ENCODE results near the gene KCP. TPM values are rescaled to one million over a fixed set of nuclear protein-coding genes. Genes with fewer than 3 reads are reported as not detected.

Gene KCP
- total RNA-seq, 1 experiment from 2014 or later = 1.6 TPM

DNA sequence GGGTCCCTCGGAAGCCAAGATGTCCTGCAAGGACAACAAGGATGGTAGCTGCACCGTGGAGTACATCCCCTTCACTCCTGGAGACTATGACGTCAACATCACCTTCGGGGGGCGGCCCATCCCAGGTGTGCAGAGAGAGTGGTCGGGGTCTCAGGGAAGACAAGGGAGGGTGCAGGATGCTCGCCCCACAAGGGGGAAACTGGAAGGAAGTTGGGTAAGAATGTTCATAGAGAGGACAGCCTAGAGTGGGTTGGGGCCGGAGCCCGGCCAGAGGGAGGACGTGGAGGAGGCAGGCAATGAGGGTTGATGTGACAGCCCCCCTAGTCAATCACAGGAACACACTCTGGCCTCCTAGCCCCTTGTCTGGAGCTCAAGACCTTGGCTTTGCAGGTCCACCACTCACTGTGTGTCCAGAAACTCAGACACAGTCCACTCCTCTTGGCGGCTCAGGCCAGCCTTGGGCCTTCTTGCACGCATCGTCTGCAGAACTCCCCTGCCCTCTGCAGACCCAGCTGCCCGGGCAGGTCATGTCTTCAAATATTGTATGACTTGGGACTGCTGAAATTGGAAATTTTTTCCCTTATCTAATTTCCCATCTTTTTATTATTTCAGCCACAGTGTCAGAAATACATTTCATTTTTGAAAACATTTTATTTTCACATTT, 63.6 kb downstream of the KCP start (continued):
- TF ChIP-seq ZFX (IDR thresholded peaks at IDR 0.05) (no peak), CEBPB (IDR thresholded peaks at IDR 0.05; ENCODE audit: low read depth) (no peak), FOSL1 (IDR thresholded peaks at IDR 0.05; ENCODE audit: low read depth) (no peak), SP1 (IDR thresholded peaks at IDR 0.05; ENCODE audit: low read depth) (no peak)

DNA sequence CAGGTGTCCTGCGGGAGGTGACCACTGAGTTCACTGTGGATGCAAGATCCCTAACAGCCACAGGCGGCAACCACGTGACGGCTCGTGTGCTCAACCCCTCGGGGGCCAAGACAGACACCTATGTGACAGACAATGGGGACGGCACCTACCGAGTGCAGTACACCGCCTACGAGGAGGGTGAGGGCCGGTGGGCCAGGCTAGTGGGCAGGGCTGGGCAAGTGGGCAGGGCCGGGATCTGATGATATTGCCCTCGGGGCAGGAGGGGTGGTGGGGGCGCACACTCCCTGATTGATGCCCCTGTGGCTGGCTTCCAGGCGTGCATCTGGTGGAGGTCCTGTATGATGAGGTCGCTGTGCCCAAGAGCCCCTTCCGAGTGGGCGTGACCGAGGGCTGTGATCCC, 64.5 kb downstream of the KCP start:
- H2AFZ ChIP-seq (ENCODE audit: low read depth, low read length, poor library complexity, severe bottlenecking) = no peak overlapping the region
- no peaks in the 10 kb centered on the region for H3K9me2 ChIP-seq (ENCODE audit: insufficient read depth)
- TF ChIP-seq SP1 (IDR thresholded peaks at IDR 0.05; ENCODE audit: low read depth) (no peak), SIN3A (IDR thresholded peaks at IDR 0.05; ENCODE audit: low read depth) (no peak)
- TF ChIP-seq, protein P1, sequence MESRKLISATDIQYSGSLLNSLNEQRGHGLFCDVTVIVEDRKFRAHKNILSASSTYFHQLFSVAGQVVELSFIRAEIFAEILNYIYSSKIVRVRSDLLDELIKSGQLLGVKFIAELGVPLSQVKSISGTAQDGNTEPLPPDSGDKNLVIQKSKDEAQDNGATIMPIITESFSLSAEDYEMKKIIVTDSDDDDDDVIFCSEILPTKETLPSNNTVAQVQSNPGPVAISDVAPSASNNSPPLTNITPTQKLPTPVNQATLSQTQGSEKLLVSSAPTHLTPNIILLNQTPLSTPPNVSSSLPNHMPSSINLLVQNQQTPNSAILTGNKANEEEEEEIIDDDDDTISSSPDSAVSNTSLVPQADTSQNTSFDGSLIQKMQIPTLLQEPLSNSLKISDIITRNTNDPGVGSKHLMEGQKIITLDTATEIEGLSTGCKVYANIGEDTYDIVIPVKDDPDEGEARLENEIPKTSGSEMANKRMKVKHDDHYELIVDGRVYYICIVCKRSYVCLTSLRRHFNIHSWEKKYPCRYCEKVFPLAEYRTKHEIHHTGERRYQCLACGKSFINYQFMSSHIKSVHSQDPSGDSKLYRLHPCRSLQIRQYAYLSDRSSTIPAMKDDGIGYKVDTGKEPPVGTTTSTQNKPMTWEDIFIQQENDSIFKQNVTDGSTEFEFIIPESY (IDR thresholded peaks at IDR 0.05; ENCODE audit: extremely low read depth, insufficient replicate concordance, low read length) = no peak
- H4K20me1 ChIP-seq (ENCODE audit: insufficient read depth) = no peaks in the 10 kb centered on the region
- CTCF ChIA-PET = interaction anchor here (1.2 kb wide), 1 partner anchor 14 kb away, joined by 3 read pairs; no protein-coding TSS in a partner anchor
- no peaks in the 10 kb centered on the region for H3K27me3 ChIP-seq (ENCODE audit: insufficient read depth, low read length)
- RAD21 ChIA-PET (ENCODE audit: low non-redundant PET in 1 of 2, low total read pairs in 2 of 2, uncharacterized antibody in 2 of 2, unreplicated experiment in 2 of 2) = no interaction called here
- no peak overlapping the region for H3K4me2 ChIP-seq (ENCODE audit: low read length)
- DNase-seq (ENCODE audit: low read depth, low spot score) (no peak), ATAC-seq (no peak)
- no peak overlapping the region for H3K27ac ChIP-seq (ENCODE audit: low read depth, low read length)
- H3K36me3 ChIP-seq (ENCODE audit: control insufficient read depth in 1 of 2, insufficient read depth in 2 of 2, low read length in 2 of 2) = peaks cover 2 to 23% of the 10 kb centered on the region in 2 experiments; a peak in 1 of 4 replicates
- POLR2A ChIA-PET = no interaction called here
- peaks cover 0 to 8% of the 10 kb centered on the region in 2 experiments; a peak in 2 of 4 replicates for H3K4me1 ChIP-seq (ENCODE audit: control insufficient read depth in 1 of 2, insufficient read depth in 2 of 2, low read length in 2 of 2)
- H3K79me2 ChIP-seq (ENCODE audit: insufficient read depth, low read length) = no peaks in the 10 kb centered on the region
- no peak overlapping the region for H3K4me3 ChIP-seq (replicated peaks in 1 of 2; ENCODE audit: low read depth in 1 of 2, low read length in 2 of 2)
- H3K9me3 ChIP-seq (ENCODE audit: control insufficient read depth in 1 of 2, insufficient read depth in 1 of 2, low read depth in 1 of 2, low read length in 2 of 2) = no peaks in the 10 kb centered on the region
- intact Hi-C loops (cut with micrococcal nuclease) = no loop called here
- H3K9ac ChIP-seq (ENCODE audit: low read length) = no peak overlapping the region
- no TSS peak for BruUV-seq (replicated peaks)

Measured in HCT116 (cell line).